ENCODE measurements around the gene RHBDL1. TPM values are rescaled to one million over a fixed set of nuclear protein-coding genes. Genes with fewer than 3 reads are reported as not detected.

The RHBDL1 gene
- total and polyA plus RNA-seq, 9 of the 15 experiments (the other 6 are each of a cell fraction or from before 2014, with no cell fraction given) = 0.03 to 5.6 (median 1.3) TPM; not detected in 1

DNA sequence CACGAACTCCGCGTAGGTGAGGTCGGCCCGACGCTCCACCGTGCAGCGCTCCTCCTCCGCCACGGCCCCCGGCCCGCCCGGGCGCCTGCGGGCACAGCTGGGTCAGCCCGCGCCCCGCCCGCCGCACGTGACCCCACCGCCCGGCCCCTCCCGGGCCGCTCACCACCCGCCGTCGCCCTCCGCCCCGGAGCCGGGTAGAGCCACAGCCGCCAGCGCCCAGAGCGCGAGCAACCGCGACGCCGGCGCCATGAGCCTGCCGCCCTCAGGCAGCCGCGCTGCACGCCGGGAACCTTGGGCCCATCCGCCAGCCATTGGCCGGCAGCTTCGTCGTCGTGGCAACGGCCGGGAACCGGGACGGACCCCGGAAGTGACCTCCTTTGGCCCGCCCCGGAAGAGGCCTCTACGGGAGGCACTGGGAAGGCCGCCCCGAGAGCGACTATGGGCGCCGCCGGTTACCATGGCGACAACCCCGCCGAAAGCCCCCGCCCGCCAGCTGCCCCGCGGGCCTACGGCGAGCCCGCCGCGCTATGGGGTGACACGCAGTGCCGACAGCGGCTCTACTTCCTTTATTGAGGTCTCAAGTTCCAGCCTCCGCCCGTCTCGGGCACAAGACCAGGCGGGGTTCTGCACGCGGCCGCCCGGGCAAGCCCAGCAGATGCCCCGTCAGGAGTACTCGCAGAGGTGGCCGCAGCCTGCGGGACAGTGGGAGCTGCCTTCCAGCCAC is 8.8 kb downstream of the RHBDL1 start, which contains the start of gene JMJD8 (continued):
- TF ChIP-seq, protein P1, sequence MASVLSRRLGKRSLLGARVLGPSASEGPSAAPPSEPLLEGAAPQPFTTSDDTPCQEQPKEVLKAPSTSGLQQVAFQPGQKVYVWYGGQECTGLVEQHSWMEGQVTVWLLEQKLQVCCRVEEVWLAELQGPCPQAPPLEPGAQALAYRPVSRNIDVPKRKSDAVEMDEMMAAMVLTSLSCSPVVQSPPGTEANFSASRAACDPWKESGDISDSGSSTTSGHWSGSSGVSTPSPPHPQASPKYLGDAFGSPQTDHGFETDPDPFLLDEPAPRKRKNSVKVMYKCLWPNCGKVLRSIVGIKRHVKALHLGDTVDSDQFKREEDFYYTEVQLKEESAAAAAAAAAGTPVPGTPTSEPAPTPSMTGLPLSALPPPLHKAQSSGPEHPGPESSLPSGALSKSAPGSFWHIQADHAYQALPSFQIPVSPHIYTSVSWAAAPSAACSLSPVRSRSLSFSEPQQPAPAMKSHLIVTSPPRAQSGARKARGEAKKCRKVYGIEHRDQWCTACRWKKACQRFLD (CRISPR knock-in tag; IDR thresholded peaks at IDR 0.05) = peak; percentile 68; the same call in 1 of the 2 replicates
- peak; percentile 99 for TF ChIP-seq RFX1 (IDR thresholded peaks at IDR 0.05)
- TF ChIP-seq CHD1 (IDR thresholded peaks at IDR 0.05; ENCODE audit: low read length) = peak; percentile 26
- TF ChIP-seq MXI1 (IDR thresholded peaks at IDR 0.05; ENCODE audit: low read depth, low read length) = peak; percentile 94
- peak; percentile 25 for TF ChIP-seq SUPT5H (IDR thresholded peaks at IDR 0.05)
- TF ChIP-seq, protein P2, sequence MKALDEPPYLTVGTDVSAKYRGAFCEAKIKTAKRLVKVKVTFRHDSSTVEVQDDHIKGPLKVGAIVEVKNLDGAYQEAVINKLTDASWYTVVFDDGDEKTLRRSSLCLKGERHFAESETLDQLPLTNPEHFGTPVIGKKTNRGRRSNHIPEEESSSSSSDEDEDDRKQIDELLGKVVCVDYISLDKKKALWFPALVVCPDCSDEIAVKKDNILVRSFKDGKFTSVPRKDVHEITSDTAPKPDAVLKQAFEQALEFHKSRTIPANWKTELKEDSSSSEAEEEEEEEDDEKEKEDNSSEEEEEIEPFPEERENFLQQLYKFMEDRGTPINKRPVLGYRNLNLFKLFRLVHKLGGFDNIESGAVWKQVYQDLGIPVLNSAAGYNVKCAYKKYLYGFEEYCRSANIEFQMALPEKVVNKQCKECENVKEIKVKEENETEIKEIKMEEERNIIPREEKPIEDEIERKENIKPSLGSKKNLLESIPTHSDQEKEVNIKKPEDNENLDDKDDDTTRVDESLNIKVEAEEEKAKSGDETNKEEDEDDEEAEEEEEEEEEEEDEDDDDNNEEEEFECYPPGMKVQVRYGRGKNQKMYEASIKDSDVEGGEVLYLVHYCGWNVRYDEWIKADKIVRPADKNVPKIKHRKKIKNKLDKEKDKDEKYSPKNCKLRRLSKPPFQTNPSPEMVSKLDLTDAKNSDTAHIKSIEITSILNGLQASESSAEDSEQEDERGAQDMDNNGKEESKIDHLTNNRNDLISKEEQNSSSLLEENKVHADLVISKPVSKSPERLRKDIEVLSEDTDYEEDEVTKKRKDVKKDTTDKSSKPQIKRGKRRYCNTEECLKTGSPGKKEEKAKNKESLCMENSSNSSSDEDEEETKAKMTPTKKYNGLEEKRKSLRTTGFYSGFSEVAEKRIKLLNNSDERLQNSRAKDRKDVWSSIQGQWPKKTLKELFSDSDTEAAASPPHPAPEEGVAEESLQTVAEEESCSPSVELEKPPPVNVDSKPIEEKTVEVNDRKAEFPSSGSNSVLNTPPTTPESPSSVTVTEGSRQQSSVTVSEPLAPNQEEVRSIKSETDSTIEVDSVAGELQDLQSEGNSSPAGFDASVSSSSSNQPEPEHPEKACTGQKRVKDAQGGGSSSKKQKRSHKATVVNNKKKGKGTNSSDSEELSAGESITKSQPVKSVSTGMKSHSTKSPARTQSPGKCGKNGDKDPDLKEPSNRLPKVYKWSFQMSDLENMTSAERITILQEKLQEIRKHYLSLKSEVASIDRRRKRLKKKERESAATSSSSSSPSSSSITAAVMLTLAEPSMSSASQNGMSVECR (CRISPR knock-in tag; IDR thresholded peaks at IDR 0.05) = peak; percentile 81; the same call in 1 of the 2 replicates
- TF ChIP-seq NONO (IDR thresholded peaks at IDR 0.05; ENCODE audit: low read depth in 2 of 2, low read length in 1 of 2) = peak; percentile 70 to 86; a peak in 3 of 4 replicates
- TF ChIP-seq, protein P3, sequence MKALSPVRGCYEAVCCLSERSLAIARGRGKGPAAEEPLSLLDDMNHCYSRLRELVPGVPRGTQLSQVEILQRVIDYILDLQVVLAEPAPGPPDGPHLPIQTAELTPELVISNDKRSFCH (CRISPR knock-in tag; IDR thresholded peaks at IDR 0.05) = no peak
- TF ChIP-seq, protein P3 (tag; IDR thresholded peaks at IDR 0.05) = peak; percentile 61; the same call in 1 of the 2 replicates
- TF ChIP-seq, protein P4, sequence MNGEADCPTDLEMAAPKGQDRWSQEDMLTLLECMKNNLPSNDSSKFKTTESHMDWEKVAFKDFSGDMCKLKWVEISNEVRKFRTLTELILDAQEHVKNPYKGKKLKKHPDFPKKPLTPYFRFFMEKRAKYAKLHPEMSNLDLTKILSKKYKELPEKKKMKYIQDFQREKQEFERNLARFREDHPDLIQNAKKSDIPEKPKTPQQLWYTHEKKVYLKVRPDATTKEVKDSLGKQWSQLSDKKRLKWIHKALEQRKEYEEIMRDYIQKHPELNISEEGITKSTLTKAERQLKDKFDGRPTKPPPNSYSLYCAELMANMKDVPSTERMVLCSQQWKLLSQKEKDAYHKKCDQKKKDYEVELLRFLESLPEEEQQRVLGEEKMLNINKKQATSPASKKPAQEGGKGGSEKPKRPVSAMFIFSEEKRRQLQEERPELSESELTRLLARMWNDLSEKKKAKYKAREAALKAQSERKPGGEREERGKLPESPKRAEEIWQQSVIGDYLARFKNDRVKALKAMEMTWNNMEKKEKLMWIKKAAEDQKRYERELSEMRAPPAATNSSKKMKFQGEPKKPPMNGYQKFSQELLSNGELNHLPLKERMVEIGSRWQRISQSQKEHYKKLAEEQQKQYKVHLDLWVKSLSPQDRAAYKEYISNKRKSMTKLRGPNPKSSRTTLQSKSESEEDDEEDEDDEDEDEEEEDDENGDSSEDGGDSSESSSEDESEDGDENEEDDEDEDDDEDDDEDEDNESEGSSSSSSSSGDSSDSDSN (IDR thresholded peaks at IDR 0.05; ENCODE audit: borderline replicate concordance in 1 of 2, low read depth in 2 of 2, low read length in 2 of 2) = peak in 1 of 2 experiments; percentile 35; a peak in 1 of 4 replicates
- peak; percentile 87 for TF ChIP-seq SP1 (CRISPR knock-in tag; IDR thresholded peaks at IDR 0.05)

All from K562 (cell line).